NCI-H1694 (cell line): ENCODE results near the gene AMMECR1.
"Not testable (repeated sequence)": the region's sequence is repeated elsewhere in the genome, so short reads cannot be mapped to it uniquely, and the experiment has no call there.

ENCODE experiments used
- DNase-seq: peaks from one replicate; lab custom pipeline; 2025; lab: John Stamatoyannopoulos, UW

Gene AMMECR1

GRCh38 chrX:110258552-110258951, 59.3 kb downstream of the AMMECR1 start:
- DNase-seq, result no peak

GRCh38 chrX:110257889-110258288, 60.0 kb downstream of the AMMECR1 start:
- DNase-seq, result no peak

- DNase-seq, result no peak
Observed at GRCh38 chrX:110252711-110253110, 65.2 kb downstream of the AMMECR1 start.

DNA sequence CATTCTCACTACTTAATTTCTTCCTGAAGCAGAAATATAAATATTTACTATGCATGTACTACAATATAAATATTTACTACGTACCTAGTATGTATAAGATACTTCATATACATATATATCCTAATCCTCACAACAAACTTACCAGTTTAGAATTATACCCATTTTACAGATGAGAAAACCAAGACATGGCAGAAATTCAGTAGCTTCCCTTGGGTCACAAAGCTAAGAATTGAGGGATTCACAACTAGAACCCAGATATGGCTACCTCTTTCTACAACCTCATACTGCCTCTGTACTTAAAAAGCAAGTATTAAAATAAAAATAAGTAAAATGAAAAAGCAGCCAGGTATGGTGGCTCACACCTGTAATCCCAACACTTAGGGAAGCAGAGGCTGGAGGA, 65.9 kb downstream of the AMMECR1 start:
- DNase-seq, result no peak

DNA sequence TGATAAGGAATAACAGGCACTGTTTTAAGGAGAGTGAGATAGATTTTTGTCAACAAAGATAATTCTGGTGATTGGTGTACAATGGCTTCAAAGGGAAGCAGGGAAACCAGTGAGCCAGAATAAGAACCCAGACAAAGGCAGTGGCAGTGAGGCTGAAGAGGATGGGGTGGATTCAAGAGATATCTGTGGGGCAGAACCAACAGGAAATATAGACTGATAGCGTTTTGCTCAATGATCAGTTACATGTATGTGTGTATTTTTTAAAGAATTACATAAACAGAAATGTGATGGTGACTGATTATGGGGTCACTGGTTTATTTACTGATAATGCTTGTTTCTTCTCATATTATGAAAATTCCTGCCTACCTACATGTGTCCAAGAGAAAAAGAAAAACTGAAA, 66.4 kb downstream of the AMMECR1 start:
- DNase-seq, result no peak

GRCh38 chrX:110250847-110251246, 67.0 kb downstream of the AMMECR1 start:
- no peak for DNase-seq

DNA sequence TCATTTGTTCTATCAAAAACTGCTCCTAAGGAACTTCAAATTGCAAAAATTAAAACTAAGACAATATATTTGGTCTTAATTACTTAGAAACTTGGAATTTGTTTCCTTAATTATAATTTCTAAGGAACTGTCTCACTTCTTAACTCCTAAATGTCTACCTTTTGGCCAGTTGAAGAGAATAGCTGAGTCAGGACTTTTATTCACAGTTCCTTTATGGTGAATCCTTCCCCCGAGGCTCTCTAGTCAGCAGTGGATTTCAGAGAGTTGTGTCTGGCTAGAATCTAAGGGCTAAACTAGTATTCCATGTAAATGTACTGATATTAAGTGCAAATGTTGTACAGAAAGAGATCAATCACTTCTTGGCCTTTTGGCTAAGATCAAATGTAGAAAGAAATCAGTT, 69.3 kb downstream of the AMMECR1 start:
- no peak for DNase-seq

- DNase-seq, result no peak
Observed at GRCh38 chrX:110245011-110245410, 72.9 kb downstream of the AMMECR1 start.

DNA sequence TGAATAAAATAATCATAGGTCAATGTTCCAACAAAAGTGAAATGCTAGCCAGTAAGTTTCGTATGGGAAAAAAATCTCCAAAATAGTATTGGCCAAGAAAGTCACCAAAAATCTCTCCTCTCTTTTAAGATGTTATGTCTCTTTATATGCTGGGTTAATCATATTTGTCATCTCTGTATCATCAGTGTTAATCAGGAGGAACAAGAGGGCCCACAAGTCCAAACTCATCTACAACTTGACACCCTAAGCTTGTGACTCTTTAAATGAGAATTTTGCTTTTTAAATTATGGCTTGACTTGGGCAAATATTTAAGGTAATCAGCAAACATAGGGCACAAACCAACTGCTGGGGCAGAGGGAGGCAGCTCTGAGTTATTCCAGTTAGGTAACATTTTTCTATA, 75.5 kb downstream of the AMMECR1 start:
- no peak for DNase-seq

DNA sequence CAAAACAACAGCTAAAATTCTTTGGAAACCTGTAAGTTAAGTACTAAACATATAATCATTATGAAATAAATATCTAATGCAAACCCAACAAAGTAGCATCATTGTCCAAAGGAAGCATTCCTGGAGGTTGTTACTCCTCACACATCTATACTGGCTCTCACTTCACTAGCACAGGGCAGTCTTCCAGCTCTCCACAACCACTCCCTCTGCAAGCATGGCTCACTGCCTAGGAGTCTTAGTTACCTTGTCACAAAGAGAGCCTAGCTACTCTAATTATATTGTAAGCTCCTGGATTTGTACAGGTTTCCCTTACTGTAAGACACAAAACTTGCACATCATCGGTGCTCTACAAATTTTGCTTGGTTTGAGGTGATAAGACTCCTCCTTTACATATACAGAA, 76.1 kb downstream of the AMMECR1 start:
- DNase-seq, result no peak

- not testable (repeated sequence) for DNase-seq
Observed at GRCh38 chrX:110238259-110238658, 79.6 kb downstream of the AMMECR1 start.

DNA sequence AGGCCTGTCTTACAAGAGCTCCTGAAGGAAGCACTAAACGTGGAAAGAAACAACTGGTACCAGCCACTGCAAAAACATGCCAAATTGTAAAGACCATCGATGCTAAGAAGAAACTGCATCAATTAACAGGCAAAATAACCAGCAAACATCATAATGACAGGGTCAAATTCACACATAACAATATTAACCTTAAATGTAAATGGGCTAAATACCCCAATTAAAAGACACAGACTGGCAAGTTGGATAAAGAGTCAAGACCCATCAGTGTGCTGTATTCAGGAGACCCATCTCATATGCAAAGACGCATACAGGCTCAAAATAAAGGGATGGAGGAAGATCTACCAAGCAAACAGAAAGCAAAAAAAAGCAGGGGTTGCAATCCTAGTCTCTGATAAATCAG, 86.4 kb downstream of the AMMECR1 start:
- DNase-seq, result not testable (repeated sequence)

- DNase-seq, result not testable (repeated sequence)
Observed at GRCh38 chrX:110229497-110230111, 88.3 kb downstream of the AMMECR1 start.

DNA sequence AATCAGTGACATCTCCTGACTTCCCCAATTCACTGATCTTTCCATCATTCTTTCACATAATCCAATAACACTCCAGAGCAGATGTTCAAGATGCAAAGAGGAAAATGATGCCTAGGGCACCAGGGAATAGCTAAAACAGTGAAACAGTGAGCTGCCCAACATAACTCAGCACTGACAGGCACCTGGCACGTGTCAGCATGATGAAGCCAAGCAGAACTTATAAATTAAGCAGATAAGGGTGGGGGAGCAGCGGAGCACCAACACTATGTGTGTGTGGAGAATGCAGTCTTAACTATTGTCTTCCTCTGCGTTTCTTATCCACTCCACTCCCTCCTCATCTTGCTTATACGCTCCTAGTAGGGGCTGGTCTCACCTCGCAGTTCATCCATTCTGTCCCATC, 89.4 kb downstream of the AMMECR1 start:
- no peak for DNase-seq

DNA sequence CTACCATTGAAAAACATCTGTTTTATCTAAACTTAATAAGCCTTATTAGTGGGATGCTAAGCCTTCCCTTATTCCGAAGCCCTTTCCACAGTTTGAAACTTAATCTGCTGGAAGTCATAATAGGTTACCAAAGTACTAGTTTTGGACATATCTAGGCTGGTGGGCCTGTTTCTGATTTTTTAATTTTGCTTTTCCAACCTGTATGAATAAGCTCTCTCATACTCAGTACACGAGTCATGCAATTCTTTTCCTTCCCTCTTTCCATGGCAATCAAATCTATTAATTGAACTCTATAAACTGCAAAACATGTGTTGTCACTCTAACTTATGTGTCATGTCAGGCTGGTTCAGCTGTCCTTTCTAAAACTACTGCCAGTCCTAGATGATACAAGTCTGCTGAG, 91.0 kb downstream of the AMMECR1 start:
- no peak for DNase-seq

DNA sequence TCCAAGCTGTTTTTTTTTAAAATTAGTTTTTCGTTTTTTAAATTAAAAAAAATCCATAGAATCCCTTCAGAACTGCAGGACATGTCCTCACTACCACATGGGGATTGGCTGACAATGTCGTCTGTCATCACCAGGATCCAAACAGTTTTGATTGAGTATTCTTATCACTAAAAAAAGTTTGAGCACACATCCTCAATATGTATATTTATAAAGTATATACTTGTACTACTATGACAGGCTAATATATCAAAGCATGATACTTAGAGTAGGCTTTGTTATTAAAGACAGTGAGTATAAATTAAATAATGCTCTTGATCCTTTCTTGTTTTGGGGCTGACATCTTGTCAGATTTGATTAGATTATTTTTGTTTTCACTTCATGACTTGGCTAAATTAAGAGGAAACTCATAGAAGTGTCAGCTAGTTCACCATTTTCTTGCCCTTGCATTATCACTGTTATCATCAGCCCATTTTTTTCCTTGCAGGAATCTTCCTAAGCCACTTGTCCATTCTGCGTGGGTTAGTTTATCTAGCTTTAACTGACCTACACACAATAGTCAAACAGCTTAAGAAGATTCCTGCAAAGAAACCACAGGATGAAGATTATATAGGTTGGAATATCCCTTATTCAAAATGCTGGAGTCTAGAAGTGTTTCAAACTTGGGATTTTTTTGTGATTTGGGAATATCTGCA, 92.8 kb downstream of the AMMECR1 start:
- no peak for DNase-seq

- DNase-seq, result no peak
Observed at GRCh38 chrX:110222497-110223257, 95.2 kb downstream of the AMMECR1 start.

- no peak for DNase-seq
Observed at GRCh38 chrX:110219920-110220319, 98.0 kb downstream of the AMMECR1 start.

DNA sequence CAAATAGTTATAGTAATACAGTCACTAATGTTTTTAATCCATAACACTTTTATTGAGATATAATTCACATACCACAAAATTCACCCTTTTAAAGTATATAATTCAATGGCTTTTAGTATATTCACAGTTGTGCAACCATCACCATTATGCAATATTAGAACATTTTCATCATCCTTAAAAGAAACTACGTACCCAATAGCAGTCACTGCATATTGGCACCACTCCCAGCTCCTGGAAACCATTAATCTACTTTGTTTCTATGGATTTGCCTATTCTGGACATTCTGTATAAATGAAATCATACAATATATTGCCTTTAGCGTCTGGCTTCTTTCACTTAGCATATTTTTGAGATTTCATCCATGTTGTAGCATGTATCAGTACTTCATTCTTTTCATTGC, 99.3 kb downstream of the AMMECR1 start:
- DNase-seq, result no peak

DNA sequence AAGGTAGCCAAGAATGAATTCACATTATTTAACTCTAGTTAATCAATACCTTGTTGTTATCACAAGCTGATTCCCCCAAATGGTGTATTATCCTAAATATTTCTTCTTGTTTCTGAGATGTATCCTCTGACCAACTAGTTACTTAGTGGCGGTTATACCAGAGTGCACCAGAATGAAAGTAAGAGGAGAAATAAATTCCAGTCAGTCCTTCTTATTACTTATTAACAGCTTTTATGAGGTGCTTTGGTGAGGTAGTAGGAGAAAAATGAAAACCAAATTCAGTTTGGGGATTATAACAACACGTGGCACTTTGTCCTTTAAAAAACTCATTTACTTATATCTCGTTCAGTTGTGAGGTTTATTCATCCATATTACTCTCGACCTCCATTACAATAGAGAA, 101.9 kb downstream of the AMMECR1 start:
- no peak for DNase-seq

DNA sequence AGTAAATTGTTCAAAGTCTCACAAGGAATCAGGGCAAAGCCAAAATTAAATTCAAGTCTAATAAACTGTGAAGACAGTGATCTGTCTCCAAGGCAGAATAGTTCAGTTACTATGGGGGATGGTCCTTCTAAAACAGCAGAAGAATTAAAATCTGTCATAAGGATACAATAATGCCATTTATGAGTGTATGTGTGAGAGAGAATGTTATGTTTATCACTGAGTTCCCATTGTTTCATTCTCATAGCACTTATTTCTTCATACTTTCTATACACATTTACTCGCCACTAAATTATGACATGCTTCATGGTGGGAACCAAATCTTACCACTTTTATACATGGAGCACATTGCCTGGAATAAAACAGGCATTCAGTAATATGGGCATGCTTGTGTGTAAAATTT, 102.5 kb downstream of the AMMECR1 start:
- no peak for DNase-seq

DNA sequence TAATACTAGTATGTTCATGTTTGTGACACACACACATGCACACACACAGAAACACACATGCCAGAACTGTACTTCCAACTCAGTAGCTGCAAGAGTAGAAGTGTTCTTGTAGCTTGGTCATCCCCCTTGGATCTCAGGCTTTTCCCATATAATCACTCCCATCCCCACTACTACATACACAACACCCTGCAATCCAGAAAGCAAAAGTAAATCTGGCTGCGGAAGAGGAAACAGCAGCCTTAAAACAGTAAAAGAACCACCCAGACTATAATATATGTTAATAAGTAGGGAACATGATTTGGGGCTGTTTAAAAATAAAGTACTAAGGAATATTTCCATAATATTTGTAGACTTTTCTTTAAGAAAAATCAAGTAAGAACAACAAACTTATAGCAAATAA, 103.2 kb downstream of the AMMECR1 start:
- DNase-seq, result no peak

GRCh38 chrX:110213183-110213582, 104.7 kb downstream of the AMMECR1 start:
- DNase-seq, result no peak
